Ishikawa (cell line): Measurements from ENCODE around the gene SRSF3.

Experiments used
- CEBPB ChIP-seq: IDR thresholded peaks from 2 replicates; pipeline ENCODE4 v1.6.1; 2012
- CREB1 ChIP-seq: IDR thresholded peaks from 2 replicates; pipeline ENCODE4 v1.6.1; 2012; ENCODE audit warnings: low read depth
- EGR1 ChIP-seq: IDR thresholded peaks from 2 replicates; pipeline ENCODE4 v1.6.1; 2012
- EP300 ChIP-seq: IDR thresholded peaks from 2 replicates; pipeline ENCODE4 v1.6.1; 2012; ENCODE audit warnings: borderline replicate concordance
- FOXM1 ChIP-seq: IDR thresholded peaks from 2 replicates; pipeline ENCODE4 v1.6.1; 2012; ENCODE audit warnings: low read depth, borderline replicate concordance
- NFIC ChIP-seq: IDR thresholded peaks from 2 replicates; pipeline ENCODE4 v1.6.1; 2012
- RAD21 ChIP-seq: IDR thresholded peaks from 2 replicates; pipeline ENCODE4 v1.6.1; 2012; ENCODE audit warnings: low read depth
- TAF1 ChIP-seq: IDR thresholded peaks from 2 replicates; pipeline ENCODE4 v1.6.1; 2012; ENCODE audit warnings: low read depth, mild to moderate bottlenecking
- TCF12 ChIP-seq: IDR thresholded peaks from 2 replicates; pipeline ENCODE4 v1.6.1; 2012; ENCODE audit warnings: low read depth
- TEAD4 ChIP-seq: IDR thresholded peaks from 2 replicates; pipeline ENCODE4 v1.6.1; 2012
- YY1 ChIP-seq: IDR thresholded peaks from 2 replicates; pipeline ENCODE4 v1.6.1; 2012; ENCODE audit warnings: low read depth
- ZBTB7A ChIP-seq: IDR thresholded peaks from 2 replicates; pipeline ENCODE4 v1.6.1; 2012; ENCODE audit warnings: low read depth
- TF ChIP-seq, protein P1 (sequence below): IDR thresholded peaks from 2 replicates; pipeline ENCODE4 v1.6.1; 2012
- TF ChIP-seq, protein P2 (sequence below): IDR thresholded peaks from 2 replicates; pipeline ENCODE4 v1.6.1; 2012; ENCODE audit warnings: low read depth, mild to moderate bottlenecking
- TF ChIP-seq, protein P3 (sequence below): IDR thresholded peaks from 2 replicates; pipeline ENCODE4 v1.6.1; 2012

The SRSF3 gene

DNA sequence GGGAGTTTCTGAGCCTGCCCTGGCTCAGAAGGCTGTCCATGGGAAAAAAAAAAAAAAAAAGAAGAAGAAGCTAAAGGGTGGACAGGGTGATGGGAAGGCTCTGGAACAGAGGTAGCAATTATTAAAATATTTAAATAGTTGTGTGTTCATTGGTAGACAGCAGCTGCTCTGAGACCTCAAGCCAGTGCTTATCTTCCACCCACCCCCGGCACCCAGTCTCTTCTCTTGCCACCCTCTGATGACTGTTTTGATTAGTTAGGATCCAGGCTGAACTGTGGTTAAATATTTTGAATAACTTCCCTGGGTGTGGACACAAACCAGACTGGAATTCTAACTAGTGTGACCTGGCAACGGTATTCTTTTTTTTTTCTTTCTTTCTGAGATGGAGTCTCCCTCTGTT, 16.9 kb upstream of the SRSF3 start:
- TF ChIP-seq FOXM1 (no peak; the same call in 1 of the 2 replicates), CEBPB (no peak), ZBTB7A (no peak), TCF12 (no peak), TAF1 (no peak; the same call in 1 of the 2 replicates), TEAD4 (peak; percentile 96), CREB1 (no peak), EGR1 (no peak), EP300 (peak; percentile 73; the same call in 1 of the 2 replicates), YY1 (no peak), NFIC (peak; percentile 47), RAD21 (no peak)
- TF ChIP-seq, protein P1, sequence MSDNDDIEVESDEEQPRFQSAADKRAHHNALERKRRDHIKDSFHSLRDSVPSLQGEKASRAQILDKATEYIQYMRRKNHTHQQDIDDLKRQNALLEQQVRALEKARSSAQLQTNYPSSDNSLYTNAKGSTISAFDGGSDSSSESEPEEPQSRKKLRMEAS, result no peak
- TF ChIP-seq, protein P2, sequence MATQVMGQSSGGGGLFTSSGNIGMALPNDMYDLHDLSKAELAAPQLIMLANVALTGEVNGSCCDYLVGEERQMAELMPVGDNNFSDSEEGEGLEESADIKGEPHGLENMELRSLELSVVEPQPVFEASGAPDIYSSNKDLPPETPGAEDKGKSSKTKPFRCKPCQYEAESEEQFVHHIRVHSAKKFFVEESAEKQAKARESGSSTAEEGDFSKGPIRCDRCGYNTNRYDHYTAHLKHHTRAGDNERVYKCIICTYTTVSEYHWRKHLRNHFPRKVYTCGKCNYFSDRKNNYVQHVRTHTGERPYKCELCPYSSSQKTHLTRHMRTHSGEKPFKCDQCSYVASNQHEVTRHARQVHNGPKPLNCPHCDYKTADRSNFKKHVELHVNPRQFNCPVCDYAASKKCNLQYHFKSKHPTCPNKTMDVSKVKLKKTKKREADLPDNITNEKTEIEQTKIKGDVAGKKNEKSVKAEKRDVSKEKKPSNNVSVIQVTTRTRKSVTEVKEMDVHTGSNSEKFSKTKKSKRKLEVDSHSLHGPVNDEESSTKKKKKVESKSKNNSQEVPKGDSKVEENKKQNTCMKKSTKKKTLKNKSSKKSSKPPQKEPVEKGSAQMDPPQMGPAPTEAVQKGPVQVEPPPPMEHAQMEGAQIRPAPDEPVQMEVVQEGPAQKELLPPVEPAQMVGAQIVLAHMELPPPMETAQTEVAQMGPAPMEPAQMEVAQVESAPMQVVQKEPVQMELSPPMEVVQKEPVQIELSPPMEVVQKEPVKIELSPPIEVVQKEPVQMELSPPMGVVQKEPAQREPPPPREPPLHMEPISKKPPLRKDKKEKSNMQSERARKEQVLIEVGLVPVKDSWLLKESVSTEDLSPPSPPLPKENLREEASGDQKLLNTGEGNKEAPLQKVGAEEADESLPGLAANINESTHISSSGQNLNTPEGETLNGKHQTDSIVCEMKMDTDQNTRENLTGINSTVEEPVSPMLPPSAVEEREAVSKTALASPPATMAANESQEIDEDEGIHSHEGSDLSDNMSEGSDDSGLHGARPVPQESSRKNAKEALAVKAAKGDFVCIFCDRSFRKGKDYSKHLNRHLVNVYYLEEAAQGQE, result no peak
- TF ChIP-seq, protein P3, sequence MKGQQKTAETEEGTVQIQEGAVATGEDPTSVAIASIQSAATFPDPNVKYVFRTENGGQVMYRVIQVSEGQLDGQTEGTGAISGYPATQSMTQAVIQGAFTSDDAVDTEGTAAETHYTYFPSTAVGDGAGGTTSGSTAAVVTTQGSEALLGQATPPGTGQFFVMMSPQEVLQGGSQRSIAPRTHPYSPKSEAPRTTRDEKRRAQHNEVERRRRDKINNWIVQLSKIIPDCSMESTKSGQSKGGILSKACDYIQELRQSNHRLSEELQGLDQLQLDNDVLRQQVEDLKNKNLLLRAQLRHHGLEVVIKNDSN, result no peak

DNA sequence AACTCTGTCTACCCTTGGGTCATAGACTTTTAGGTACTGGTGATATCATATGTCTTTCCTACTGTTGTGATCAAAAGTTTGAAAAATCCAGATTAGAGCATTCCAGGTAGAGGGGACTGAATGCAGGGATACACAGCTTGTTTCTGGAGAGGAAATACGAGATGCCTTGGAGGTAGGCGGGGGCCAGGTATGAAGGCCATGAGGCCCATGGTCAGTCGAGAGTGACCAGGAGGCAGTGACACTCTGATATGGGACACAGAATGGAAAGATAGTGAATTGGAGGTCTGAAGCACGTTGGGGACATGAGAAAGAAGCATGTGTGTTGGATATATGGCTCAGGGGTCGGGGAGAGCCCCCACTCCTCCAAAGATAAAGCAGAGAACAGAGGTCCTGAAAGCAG, 16.1 kb upstream of the SRSF3 start:
- TF ChIP-seq, protein P1, result peak; percentile 57; the same call in 1 of the 2 replicates
- no peak for TF ChIP-seq CEBPB

DNA sequence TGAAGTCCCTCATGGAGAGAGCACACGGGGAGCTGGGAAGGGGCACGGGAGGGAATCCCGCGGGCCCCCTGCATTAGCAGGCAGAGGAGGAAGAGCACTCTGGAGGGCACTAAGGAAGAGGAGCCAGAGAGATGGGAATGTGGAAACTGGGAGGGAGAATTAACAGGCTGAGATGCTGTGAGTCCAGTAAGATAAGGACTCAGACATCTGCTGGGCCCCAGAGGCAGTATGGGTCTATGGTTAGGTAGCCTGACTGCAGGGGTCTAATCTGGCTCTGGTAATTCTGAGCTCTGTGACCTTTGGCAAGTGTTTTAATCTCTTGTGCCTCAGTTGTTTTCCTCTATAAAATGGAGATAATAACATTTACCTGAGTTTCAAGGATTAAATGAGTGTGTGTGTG, 15.7 kb upstream of the SRSF3 start:
- TF ChIP-seq TEAD4 (no peak), YY1 (no peak), FOXM1 (no peak), EGR1 (no peak), TCF12 (no peak), EP300 (no peak), ZBTB7A (no peak), NFIC (no peak), CEBPB (no peak), TAF1 (no peak), RAD21 (no peak), CREB1 (no peak)
- TF ChIP-seq, protein P2, result no peak
- TF ChIP-seq, protein P3, result no peak
- TF ChIP-seq, protein P1, result no peak; the same call in 1 of the 2 replicates

DNA sequence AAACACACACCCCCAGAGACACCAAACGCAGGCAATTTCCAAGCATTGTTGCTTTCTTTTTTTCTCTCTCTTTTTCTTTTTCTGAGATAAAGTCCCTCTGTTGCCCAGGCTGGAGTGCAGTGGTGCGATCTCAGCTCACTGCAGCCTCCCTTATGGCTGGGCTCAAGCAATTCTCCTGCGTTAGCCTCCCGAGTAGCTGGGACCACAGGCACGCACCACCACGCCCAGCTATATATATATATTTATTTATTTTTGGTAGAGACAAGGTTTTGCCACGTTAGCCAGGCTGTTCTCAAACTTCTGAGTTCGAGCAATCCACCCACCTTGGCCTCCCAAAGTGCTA, 14.0 kb upstream of the SRSF3 start:
- no peak for TF ChIP-seq TAF1

DNA sequence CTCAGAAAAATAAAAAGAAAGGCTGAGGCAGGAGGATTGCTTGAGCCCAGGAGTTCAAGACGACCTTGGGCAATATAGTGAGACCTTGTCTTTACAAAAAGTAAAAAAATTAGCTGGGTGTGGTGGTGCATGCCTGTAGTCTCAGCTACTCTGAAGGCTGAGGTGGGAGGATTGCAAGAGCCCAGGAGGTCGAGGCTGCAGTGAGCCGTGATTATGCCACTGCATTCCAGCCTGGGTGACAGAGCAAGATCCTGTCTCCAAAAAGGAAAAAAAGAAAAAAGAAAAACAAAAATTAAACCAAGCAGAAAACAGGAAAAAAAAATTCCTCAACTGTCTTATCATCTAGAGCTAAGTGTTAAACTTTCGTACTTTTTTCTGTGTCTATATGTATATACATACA, 12.4 kb upstream of the SRSF3 start:
- TF ChIP-seq CEBPB (no peak), TEAD4 (no peak), EGR1 (no peak), EP300 (no peak), NFIC (no peak), CREB1 (no peak)
- TF ChIP-seq, protein P1, result no peak
- TF ChIP-seq, protein P3, result no peak
- TF ChIP-seq, protein P2, result no peak
